GM23338 (cell line): ENCODE data around the gene RNU7-1. TPM values are rescaled to one million over a fixed set of nuclear protein-coding genes. Genes with fewer than 3 reads are reported as not detected.

Experiments used
- ATAC-seq: fragments of 200-7000 bp; cut with Tn5 transposase; 3 replicates; pipeline ENCODE4 v1.9.1; 2020
- DNase-seq: peaks from one replicate; pipeline ENCODE4 v3.0.0-alpha.2; 2015; ENCODE audit warnings: low spot score
- H2AFZ ChIP-seq: fragments of 200-600 bp; sonication (generic); 2 replicates; pipeline ENCODE4 v1.8.0; 2016; ENCODE audit warnings: antibody characterized with exemption, mild to moderate bottlenecking, moderate library complexity
- H3F3A ChIP-seq: fragments of 200-600 bp; sonication (generic); replicated peaks from 2 replicates; pipeline ENCODE4 v1.8.0; 2017; ENCODE audit warnings: antibody characterized with exemption, mixed run types, low read depth
- H3K27ac ChIP-seq: fragments of 200-600 bp; sonication (generic); 2 replicates; pipeline ENCODE4 v1.6.1; 2016; ENCODE audit warnings: low read depth
- H3K27me3 ChIP-seq: fragments of 200-600 bp; sonication (generic); 2 replicates; pipeline ENCODE4 v1.8.0; 2016; ENCODE audit warnings: mild to moderate bottlenecking, mixed run types, moderate library complexity; ENCODE audit not compliant: insufficient read depth
- H3K36me3 ChIP-seq: fragments of 200-600 bp; sonication (generic); 2 replicates; pipeline ENCODE4 v1.8.0; 2016; ENCODE audit warnings: mild to moderate bottlenecking; ENCODE audit not compliant: insufficient read depth
- H3K4me1 ChIP-seq: fragments of 200-600 bp; sonication (generic); 2 replicates; pipeline ENCODE4 v1.8.0; 2016; ENCODE audit warnings: mild to moderate bottlenecking, moderate library complexity; ENCODE audit not compliant: insufficient read depth
- H3K4me2 ChIP-seq: fragments of 200-600 bp; sonication (generic); 2 replicates; pipeline ENCODE4 v1.7.1; 2017; ENCODE audit warnings: mixed run types
- H3K4me3 ChIP-seq: fragments of 200-600 bp; sonication (generic); 2 replicates; pipeline ENCODE4 v1.6.1; 2016; ENCODE audit warnings: mixed run types
- H3K79me2 ChIP-seq: fragments of 200-600 bp; sonication (generic); replicated peaks from 2 replicates; pipeline ENCODE4 v1.8.0; 2017; ENCODE audit warnings: mild to moderate bottlenecking; ENCODE audit not compliant: insufficient read depth
- H3K9me2 ChIP-seq: fragments of 200-600 bp; sonication (generic); 2 replicates; pipeline ENCODE4 v1.8.0; 2017; ENCODE audit not compliant: insufficient read depth
- H4K20me1 ChIP-seq: fragments of 200-600 bp; sonication (generic); replicated peaks from 2 replicates; pipeline ENCODE4 v1.8.0; 2017; ENCODE audit warnings: mild to moderate bottlenecking; ENCODE audit not compliant: insufficient read depth
- H3K27ac Mint-ChIP-seq: 2 replicates; pipeline ENCODE4 v1.8.0; 2020; ENCODE audit warnings: inconsistent platforms, mild to moderate bottlenecking, moderate library complexity, mixed read lengths
- H3K27me3 Mint-ChIP-seq: 3 replicates; pipeline ENCODE4 v1.8.0; 2022; ENCODE audit warnings: low read depth, mild to moderate bottlenecking, moderate library complexity, mixed read lengths, inconsistent platforms; ENCODE audit not compliant: insufficient read depth, poor library complexity
- H3K36me3 Mint-ChIP-seq: 3 replicates; pipeline ENCODE4 v1.8.0; 2021; ENCODE audit warnings: low read depth, mild to moderate bottlenecking, inconsistent platforms, moderate library complexity, mixed read lengths
- H3K4me1 Mint-ChIP-seq: 3 replicates; pipeline ENCODE4 v1.8.0; 2020; ENCODE audit warnings: mild to moderate bottlenecking, inconsistent platforms, mixed read lengths
- H3K4me3 Mint-ChIP-seq: 3 replicates; pipeline ENCODE4 v1.8.0; 2021; ENCODE audit warnings: moderate library complexity, mild to moderate bottlenecking, inconsistent platforms, mixed read lengths
- H3K9me3 Mint-ChIP-seq: 3 replicates; pipeline ENCODE4 v1.8.0; 2020; ENCODE audit warnings: moderate library complexity, mild to moderate bottlenecking, inconsistent platforms, mixed read lengths
- CREB1 ChIP-seq: fragments of 250-450 bp; sonication (Bioruptor Pico); IDR thresholded peaks from 2 replicates; pipeline ENCODE4 v1.5.0; 2020; ENCODE audit warnings: low read depth, mild to moderate bottlenecking, moderate library complexity
- EZH2 ChIP-seq: fragments of 200-600 bp; sonication (generic); IDR thresholded peaks from one replicate; pipeline ENCODE4 v1.8.0; 2017; ENCODE audit warnings: antibody characterized with exemption, mild to moderate bottlenecking, low read depth; ENCODE audit not compliant: unreplicated experiment
- EZH2phosphoT487 ChIP-seq: fragments of 200-600 bp; sonication (generic); IDR thresholded peaks from one replicate; pipeline ENCODE4 v1.8.1; 2018; ENCODE audit warnings: antibody characterized with exemption; ENCODE audit not compliant: unreplicated experiment
- JUNB ChIP-seq: IDR thresholded peaks from one replicate; pipeline ENCODE4 v1.6.1; 2016; ENCODE audit warnings: antibody characterized with exemption; ENCODE audit not compliant: unreplicated experiment
- REST ChIP-seq: IDR thresholded peaks from one replicate; pipeline ENCODE4 v1.6.1; 2018; ENCODE audit warnings: antibody characterized with exemption; ENCODE audit not compliant: unreplicated experiment
- ZNF331 ChIP-seq: fragments of 250-450 bp; sonication (Bioruptor Pico); IDR thresholded peaks from 2 replicates; pipeline ENCODE4 v1.5.0; 2020; ENCODE audit warnings: low read depth, mild to moderate bottlenecking, moderate library complexity
- polyA plus RNA-seq: library from polyadenylated mRNA; unstranded; fragments of >200 nt; fragmentation: Nextera tagmentation; extraction: Ambion mirVana; gene quantifications from 2 replicates; pipeline ENCODE4 v1.2.1, GENCODE V29; 2016
- total RNA-seq: library from RNA; depleted of rRNA; stranded (reverse); fragments of >200 nt; shearing (Covaris generic); gene quantifications from 2 replicates; pipeline ENCODE4 v1.2.3, GENCODE V29; 2014
- TF ChIP-seq, protein P1 (sequence below): fragments of 250-450 bp; sonication (Bioruptor Pico); IDR thresholded peaks from 2 replicates; pipeline ENCODE4 v1.5.0; 2020; ENCODE audit warnings: mild to moderate bottlenecking, moderate library complexity

RNU7-1 gene
- total and polyA plus RNA-seq, 2 experiments from 2014 or later, result not detected

GRCh38 chr12:6953442-6954315 lies 10.1 kb downstream of the RNU7-1 start:
- no peak overlapping the region for H3K4me3 ChIP-seq
- no peaks in the 10 kb centered on the region for H3K27me3 ChIP-seq
- no peaks in the 10 kb centered on the region for H3K36me3 ChIP-seq
- TF ChIP-seq REST, result no peak
- no peak for TF ChIP-seq CREB1
- TF ChIP-seq JUNB, result no peak
- TF ChIP-seq ZNF331, result no peak
- TF ChIP-seq EZH2, result no peak
- no peak for TF ChIP-seq EZH2phosphoT487
- no peaks in the 10 kb centered on the region for H3K79me2 ChIP-seq
- peak overlapping the region; percentile 50; the same call in 1 of the 2 replicates for H3K27ac ChIP-seq
- H3K4me1 ChIP-seq, result peaks cover 13% of the 10 kb centered on the region
- Mint-ChIP-seq H3K27ac (peak overlapping the region; percentile 66), H3K4me1 (peaks cover 30% of the 10 kb centered on the region), H3K36me3 (no peaks in the 10 kb centered on the region; the same call in 2 of the 3 replicates), H3K9me3 (no peaks in the 10 kb centered on the region), H3K27me3 (peaks cover 15% of the 10 kb centered on the region), H3K4me3 (peak overlapping the region; percentile 39; the same call in 1 of the 3 replicates)
- no peaks in the 10 kb centered on the region for H3K9me2 ChIP-seq
- DNase-seq (no peak), ATAC-seq (no peak; the same call in 1 of the 3 replicates)
- no peak overlapping the region for H3K4me2 ChIP-seq
- no peaks in the 10 kb centered on the region for H4K20me1 ChIP-seq
- H2AFZ ChIP-seq, result no peak overlapping the region
- H3F3A ChIP-seq, result 0 out of 2 replicates have a peak, but pooled peaks cover 2% of the 10 kb centered on the region

DNA sequence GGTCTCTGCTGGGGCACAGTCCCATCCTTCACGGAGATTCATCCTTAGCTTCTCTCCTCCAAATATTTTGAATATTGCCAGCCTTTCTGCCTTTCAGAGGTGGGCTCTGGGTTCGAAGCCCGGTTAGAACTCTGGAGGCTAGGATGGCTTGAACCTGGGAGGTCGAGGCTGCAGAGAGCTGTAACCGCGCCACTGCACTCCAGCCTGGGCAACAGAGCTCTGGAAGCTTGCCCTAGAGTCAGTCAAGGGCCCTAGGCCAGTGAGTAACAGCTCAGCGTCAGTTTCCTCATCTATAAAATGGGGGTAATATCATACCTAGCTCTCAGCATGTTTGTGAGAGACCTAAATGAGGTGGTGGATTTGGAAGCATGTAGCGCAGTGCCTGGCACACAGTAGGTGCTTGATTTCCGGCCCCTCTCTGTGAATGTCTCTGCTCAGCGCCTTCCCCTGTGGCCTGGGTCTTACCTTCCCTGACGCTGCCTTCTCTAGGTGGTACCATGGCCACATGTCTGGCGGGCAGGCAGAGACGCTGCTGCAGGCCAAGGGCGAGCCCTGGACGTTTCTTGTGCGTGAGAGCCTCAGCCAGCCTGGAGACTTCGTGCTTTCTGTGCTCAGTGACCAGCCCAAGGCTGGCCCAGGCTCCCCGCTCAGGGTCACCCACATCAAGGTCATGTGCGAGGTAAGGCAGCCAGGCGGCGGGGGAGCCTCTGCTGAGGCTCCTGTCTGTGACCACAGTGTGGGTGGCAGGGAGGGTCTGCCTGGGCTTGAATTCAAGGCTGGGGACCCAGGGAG lies 10.9 kb downstream of the RNU7-1 start:
- no peaks in the 10 kb centered on the region for H3K9me2 ChIP-seq
- DNase-seq (no peak), ATAC-seq (no peak)
- no peaks in the 10 kb centered on the region for H3K79me2 ChIP-seq
- H3K4me2 ChIP-seq, result no peak overlapping the region
- no peaks in the 10 kb centered on the region; the same call in 2 of the 3 replicates for H3K36me3 Mint-ChIP-seq
- H3K27me3 ChIP-seq, result no peaks in the 10 kb centered on the region
- H3K27ac ChIP-seq, result no peak overlapping the region
- no peak overlapping the region for H3K4me3 ChIP-seq
- peaks cover 34% of the 10 kb centered on the region for H3K4me1 Mint-ChIP-seq
- peaks cover 13% of the 10 kb centered on the region for H3K4me1 ChIP-seq
- peak overlapping the region; percentile 39; the same call in 1 of the 3 replicates for H3K4me3 Mint-ChIP-seq
- H4K20me1 ChIP-seq, result no peaks in the 10 kb centered on the region
- TF ChIP-seq JUNB, result no peak
- TF ChIP-seq, protein P1, sequence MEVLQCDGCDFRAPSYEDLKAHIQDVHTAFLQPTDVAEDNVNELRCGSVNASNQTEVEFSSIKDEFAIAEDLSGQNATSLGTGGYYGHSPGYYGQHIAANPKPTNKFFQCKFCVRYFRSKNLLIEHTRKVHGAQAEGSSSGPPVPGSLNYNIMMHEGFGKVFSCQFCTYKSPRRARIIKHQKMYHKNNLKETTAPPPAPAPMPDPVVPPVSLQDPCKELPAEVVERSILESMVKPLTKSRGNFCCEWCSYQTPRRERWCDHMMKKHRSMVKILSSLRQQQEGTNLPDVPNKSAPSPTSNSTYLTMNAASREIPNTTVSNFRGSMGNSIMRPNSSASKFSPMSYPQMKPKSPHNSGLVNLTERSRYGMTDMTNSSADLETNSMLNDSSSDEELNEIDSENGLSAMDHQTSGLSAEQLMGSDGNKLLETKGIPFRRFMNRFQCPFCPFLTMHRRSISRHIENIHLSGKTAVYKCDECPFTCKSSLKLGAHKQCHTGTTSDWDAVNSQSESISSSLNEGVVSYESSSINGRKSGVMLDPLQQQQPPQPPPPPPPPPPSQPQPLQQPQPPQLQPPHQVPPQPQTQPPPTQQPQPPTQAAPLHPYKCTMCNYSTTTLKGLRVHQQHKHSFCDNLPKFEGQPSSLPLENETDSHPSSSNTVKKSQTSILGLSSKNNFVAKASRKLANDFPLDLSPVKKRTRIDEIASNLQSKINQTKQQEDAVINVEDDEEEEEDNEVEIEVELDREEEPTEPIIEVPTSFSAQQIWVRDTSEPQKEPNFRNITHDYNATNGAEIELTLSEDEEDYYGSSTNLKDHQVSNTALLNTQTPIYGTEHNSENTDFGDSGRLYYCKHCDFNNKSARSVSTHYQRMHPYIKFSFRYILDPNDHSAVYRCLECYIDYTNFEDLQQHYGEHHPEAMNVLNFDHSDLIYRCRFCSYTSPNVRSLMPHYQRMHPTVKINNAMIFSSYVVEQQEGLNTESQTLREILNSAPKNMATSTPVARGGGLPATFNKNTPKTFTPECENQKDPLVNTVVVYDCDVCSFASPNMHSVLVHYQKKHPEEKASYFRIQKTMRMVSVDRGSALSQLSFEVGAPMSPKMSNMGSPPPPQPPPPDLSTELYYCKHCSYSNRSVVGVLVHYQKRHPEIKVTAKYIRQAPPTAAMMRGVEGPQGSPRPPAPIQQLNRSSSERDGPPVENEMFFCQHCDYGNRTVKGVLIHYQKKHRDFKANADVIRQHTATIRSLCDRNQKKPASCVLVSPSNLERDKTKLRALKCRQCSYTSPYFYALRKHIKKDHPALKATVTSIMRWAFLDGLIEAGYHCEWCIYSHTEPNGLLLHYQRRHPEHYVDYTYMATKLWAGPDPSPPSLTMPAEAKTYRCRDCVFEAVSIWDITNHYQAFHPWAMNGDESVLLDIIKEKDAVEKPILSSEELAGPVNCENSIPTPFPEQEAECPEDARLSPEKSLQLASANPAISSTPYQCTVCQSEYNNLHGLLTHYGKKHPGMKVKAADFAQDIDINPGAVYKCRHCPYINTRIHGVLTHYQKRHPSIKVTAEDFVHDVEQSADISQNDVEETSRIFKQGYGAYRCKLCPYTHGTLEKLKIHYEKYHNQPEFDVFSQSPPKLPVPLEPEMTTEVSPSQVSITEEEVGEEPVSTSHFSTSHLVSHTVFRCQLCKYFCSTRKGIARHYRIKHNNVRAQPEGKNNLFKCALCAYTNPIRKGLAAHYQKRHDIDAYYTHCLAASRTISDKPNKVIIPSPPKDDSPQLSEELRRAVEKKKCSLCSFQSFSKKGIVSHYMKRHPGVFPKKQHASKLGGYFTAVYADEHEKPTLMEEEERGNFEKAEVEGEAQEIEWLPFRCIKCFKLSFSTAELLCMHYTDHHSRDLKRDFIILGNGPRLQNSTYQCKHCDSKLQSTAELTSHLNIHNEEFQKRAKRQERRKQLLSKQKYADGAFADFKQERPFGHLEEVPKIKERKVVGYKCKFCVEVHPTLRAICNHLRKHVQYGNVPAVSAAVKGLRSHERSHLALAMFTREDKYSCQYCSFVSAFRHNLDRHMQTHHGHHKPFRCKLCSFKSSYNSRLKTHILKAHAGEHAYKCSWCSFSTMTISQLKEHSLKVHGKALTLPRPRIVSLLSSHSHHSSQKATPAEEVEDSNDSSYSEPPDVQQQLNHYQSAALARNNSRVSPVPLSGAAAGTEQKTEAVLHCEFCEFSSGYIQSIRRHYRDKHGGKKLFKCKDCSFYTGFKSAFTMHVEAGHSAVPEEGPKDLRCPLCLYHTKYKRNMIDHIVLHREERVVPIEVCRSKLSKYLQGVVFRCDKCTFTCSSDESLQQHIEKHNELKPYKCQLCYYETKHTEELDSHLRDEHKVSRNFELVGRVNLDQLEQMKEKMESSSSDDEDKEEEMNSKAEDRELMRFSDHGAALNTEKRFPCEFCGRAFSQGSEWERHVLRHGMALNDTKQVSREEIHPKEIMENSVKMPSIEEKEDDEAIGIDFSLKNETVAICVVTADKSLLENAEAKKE (CRISPR knock-in tag), result no peak
- no peaks in the 10 kb centered on the region for H3F3A ChIP-seq
- no peaks in the 10 kb centered on the region for H3K36me3 ChIP-seq
- peaks cover 15% of the 10 kb centered on the region for H3K27me3 Mint-ChIP-seq
- no peaks in the 10 kb centered on the region for H3K9me3 Mint-ChIP-seq
- H3K27ac Mint-ChIP-seq, result peak overlapping the region; percentile 72; the same call in 1 of the 2 replicates
- H2AFZ ChIP-seq, result no peak overlapping the region
